HG03039 (cell line): ENCODE data around the gene GATC.
"Not testable (repeated sequence)": the region's sequence is repeated elsewhere in the genome, so short reads cannot be mapped to it uniquely, and the experiment has no call there.

Experiments
- ATAC-seq: cut with Tn5 transposase; IDR thresholded peaks from one replicate; pipeline ENCODE4 v1.9.1; 2021; ENCODE audit warnings: mild to moderate bottlenecking, moderate library complexity; ENCODE audit not compliant: unreplicated experiment

The GATC gene

DNA sequence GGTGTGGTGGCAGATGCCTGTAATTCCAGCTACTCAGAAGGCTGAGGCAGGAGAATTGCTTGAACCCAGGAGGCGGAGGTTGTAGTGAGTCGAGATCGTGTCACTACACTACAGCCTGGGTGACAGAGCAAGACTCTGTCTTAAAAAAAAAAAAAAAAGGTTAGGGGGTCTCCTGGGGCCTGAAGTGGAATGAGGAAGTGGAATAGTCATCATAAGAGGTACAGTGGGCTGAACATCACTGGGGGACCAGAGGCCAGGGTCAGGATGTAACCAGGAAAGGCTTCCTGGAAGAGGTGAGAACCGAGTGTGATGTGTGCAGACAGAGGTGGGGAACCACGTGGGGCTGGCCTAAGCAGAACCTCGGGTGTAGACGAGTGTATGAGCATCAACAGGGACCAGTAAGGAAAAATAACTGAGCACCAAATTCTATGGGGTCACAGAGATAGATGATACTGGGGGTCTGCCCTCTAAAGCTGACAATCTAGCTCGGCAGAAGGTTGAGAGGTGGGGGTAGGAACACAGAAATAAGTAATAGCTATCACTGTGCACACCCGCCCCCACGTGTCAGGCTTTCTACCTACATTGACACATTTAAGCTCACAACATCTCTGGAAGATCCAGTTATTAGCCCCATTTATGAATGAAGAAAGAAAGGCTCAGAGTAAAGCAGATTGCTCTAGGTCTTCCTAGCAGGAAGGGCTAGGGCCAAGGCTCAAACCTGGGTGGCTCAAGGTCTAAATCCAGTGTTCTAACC, 13.3 kb upstream of the GATC start:
- ATAC-seq: no peak

GRCh38 chr12:120437735-120438494, 8.3 kb upstream of the GATC start, which contains the start of gene COX6A1:
Gene COX6A1, plus strand, starts transcription at chr12:120438113. Its CDS starts 14 bp downstream, at chr12:120438127.
- ATAC-seq: peak; percentile 94

- no peak for ATAC-seq
Observed at GRCh38 chr12:120438495-120439198, 7.6 kb upstream of the GATC start.

DNA sequence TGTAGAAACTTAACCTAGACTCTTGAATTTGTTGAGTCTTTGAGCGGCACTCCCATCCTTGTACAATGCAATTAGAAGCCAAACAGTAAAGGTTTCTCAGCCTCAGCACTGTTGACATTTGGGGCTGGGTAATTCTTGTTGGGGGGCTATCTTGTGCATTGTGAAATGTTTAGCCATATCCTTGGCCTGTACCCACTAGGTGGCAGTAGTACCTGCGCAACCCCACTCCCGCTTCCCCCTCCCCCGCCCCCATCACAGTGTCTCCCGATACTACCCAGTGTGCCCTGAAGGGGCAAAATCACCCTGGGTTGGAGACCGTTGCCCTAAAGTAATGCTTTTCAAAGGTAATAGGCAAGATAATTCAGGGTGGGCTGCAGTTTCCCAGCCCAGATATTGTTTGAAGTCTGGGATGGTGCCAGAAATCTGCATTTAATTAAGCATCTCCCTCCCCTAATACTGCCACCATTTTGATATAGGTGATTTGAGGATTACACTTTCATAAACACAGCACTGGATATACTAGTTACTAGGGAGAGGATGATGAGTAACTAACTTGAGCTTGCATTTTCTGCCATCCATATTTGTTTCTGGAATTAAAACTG, 6.5 kb upstream of the GATC start:
- no peak for ATAC-seq

DNA sequence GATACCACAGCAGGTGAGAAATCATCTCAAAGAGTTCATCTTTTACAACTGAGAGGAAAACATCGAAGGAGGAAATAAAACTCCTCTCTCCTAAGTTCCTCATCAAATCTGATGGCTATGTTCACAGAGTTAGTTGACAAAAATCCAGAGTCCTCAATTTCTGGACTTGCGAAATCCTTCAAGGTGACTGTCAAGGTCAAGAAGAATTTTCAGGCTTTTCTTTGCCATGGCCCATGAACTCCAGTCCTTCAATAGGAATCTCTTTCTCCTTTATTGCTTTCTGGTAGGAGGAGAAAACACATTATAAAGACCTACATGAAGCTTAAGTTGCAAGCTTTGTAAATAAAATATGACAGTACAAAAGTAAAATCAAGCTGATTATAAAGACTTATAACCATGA, 1.6 kb upstream of the GATC start:
- ATAC-seq: no peak

GRCh38 chr12:120446844-120447178, 567 bp downstream of the GATC start:
- ATAC-seq: not testable (repeated sequence)

DNA sequence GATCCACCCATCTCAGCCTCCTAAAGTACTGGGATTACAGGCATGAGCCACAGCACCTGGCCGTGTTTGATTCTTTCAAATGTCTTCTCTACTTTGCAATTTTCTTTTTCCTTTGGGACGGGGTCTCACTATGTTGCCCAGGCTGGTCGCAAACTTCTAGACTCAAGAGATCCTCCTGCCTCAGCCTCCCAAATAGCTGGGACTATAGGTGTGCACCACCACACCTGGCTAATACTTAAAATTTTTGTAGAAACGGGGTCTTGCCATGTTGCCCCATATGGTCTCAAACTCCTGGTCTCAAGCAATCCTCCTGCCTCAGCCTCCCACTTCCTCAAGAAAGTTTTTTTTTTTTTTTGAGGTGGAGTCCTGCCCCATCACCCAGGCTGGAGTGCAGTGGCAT, 1.7 kb downstream of the GATC start:
- no peak for ATAC-seq

GRCh38 chr12:120452524-120452923, 6.3 kb downstream of the GATC start:
- not testable (repeated sequence) for ATAC-seq

- ATAC-seq: no peak
Observed at GRCh38 chr12:120453060-120453750, 7.0 kb downstream of the GATC start.

DNA sequence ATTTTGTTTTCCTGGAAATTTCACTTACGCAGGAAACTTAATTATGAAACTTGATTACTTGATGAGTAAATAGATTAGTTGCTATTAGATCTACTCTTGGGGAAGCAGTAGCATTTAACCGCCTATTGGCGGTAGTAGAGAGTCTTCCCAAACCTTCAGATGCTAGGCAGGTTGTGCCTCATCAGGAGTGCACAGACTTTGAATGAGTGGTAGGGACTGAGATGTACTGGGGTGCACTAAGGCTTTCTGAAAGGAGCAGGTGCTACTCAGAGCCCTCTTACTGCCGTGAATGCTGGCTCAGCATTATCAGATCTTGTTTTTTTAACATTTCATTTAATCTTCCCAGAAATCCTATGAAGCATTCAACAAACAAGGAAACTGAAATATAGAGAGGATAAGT, 7.7 kb downstream of the GATC start:
- ATAC-seq: no peak

GRCh38 chr12:120455302-120455701, 9.1 kb downstream of the GATC start:
- ATAC-seq: no peak

DNA sequence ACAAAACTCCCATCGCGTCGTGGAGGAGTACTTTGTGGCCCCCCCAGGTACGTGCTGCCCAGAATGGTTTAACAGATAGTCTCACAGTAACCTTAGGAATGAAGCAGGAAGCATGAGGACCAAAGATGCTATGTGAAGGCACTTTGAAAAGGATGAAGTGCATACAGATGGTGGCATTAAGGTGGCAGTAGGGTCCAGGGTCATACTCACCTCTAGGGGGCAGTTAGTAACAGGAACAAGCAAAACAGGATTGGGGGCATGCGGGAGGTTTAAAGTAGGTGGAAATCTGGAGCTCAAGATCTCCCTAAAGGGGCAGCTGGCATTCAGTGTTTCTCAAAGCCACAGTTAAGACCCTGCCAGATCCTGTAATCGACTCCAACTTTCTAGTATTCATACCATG, 10.9 kb downstream of the GATC start:
- ATAC-seq: no peak

- ATAC-seq: no peak
Observed at GRCh38 chr12:120460157-120460556, 13.9 kb downstream of the GATC start.

DNA sequence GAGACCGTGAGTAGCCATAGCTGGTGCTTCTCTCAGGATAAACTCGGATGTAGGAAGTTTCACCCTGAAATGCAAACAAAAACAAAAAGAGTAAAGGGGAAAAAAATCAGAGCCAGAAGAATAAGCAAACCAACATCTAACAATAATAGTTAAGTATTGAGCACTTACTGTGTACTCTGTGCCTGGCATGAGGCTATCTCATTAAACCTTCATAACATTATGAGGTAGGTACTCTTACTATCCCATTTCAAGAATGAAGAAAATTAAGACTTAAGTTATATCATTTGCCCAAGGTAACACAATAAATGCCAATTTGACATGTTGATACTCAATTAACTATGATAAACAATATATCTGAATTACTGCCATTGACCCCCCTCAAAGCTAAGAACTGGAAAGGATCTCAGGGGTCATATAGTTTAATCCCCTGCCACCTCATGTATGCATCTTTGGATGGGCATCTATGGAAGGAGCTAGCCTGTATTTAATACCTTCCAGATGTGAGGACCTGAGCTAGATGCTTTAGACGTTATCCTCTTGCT, 15.9 kb downstream of the GATC start:
- no peak for ATAC-seq

DNA sequence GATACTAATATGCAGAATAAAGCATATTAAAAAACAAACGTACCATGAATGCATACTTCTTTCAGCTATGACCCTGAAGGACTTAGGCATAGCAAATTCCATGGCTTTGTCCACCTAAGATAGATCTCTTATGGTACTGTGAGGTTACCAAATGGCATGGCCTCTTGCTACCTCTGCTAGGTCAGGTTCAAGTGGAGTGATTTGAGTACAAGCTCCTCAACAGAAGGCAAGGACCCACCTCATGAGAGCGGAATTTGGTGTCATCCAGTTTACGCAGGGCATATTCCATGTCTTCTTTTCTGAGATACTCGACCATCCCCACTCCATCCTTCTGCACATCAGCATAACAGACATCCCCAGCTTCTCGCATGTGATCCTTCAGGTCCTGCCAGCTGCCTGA, 17.5 kb downstream of the GATC start:
- no peak for ATAC-seq

DNA sequence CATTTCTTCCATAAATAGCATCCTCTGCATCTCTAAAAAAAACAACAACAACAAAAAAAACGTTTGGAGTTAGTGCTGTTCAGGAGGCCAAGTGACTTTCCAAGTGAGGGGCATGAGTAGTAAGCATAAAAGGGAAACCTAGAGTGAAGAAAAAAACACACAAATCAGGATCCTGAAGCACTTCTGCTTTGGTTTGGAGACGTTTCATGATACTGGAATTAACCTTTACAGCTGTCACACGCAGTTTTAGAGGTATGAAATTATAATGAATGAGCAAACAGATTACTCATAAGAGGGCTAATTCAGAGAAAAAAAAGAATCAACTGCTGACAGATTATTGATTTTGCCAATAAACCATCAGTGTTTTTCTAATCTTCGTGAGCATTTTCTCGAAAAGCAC, 19.5 kb downstream of the GATC start:
- no peak for ATAC-seq

- no peak for ATAC-seq
Observed at GRCh38 chr12:120466560-120467315, 20.5 kb downstream of the GATC start.

DNA sequence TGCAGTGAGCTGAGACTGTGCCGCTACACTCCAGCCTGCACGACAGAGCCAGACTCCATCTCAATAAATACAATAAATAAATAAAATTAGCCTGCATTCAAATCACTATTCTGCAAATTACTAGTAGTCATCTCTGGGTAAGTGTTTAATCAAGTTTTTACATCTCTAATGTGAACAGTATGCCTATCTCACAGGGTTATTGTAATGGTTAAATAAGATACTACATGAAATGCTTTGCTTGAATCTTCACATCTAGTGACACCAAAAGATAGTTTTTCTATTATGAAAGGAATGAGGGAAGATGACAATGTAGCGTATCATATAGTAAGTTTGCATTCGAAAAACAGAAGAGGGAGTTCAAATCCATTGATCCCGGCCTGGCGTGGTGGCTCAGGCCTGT, 21.2 kb downstream of the GATC start:
- ATAC-seq: no peak

DNA sequence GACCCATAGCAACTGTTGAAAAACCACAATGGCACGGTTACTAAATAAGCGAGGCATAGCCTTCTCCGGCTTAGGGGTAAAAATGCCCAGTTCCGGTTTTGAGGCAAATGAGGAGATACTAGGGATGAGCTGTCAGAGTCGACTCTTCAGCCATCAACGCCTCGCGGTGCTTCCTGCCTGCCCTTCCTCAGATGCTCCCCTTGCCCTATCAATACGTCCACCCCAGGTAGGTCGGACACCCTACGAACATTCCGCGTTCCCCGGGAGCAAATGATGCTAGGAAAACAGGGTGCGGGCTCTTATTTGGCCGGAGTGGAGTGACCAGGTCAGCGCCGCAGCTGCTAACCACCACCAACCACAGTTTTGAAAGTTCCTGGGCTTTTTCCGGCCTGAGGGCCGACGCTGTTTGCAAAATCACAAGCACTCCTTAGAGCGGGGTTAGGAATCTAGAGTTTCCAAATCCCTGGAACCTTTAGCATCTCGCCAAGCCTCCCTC, 22.1 kb downstream of the GATC start:
- no peak for ATAC-seq
